ENCODE results near the gene ACAP2. TPM values are rescaled to one million over a fixed set of nuclear protein-coding genes. Genes with fewer than 3 reads are reported as not detected.
A peak's percentile ranks its signal among the peaks of the same experiment; 100 is the strongest.

ACAP2 gene
- total and polyA plus RNA-seq, 7 donors, result 3.2 to 12.5 (median 10.2) TPM

GRCh38 chr3:195394700-195395099, 48.1 kb downstream of the ACAP2 start:
- no peak for TF ChIP-seq CTCF (IDR thresholded peaks at IDR 0.05)
- Histone ChIP-seq H3K36me3 (ENCODE audit: insufficient read depth in 1 of 2, low read depth in 1 of 2) (peaks cover 0 to 5% of the 10 kb centered on the region in 2 donors), H3K27me3 (ENCODE audit: insufficient read depth in 3 of 3, low read length in 2 of 3) (no peaks in the 10 kb centered on the region), H3K9me3 (no peaks in the 10 kb centered on the region), H3K4me3 (no peak overlapping the region), H3K4me1 (peaks cover 23% of the 10 kb centered on the region), H3K27ac (peak overlapping the region; percentile 28)
- peak; percentile 61 to 88 (median 74) for ATAC-seq
- no peak for DNase-seq
- intact Hi-C loops (cut with DNase I), result loop anchor here in 1 of 2 donors (5.0 kb wide), 1 partner anchor 48 kb away; the partner anchor contains the start of gene ACAP2
- 31 to 54% (median 36%) methylated on average over 3 of the region's 3 CpGs for WGBS, 3 donors

GRCh38 chr3:195394024-195394423, 48.8 kb downstream of the ACAP2 start:
- intact Hi-C loops (cut with DNase I), result loop anchor here in 1 of 2 donors (5.0 kb wide), 1 partner anchor 48 kb away; the partner anchor contains the start of gene ACAP2
- Histone ChIP-seq H3K36me3 (ENCODE audit: insufficient read depth in 1 of 2, low read depth in 1 of 2) (peaks cover 0 to 5% of the 10 kb centered on the region in 2 donors), H3K27me3 (ENCODE audit: insufficient read depth in 3 of 3, low read length in 2 of 3) (no peaks in the 10 kb centered on the region), H3K4me3 (no peak overlapping the region), H3K9me3 (no peaks in the 10 kb centered on the region), H3K27ac (peak overlapping the region; percentile 28), H3K4me1 (peaks cover 23% of the 10 kb centered on the region)
- ATAC-seq (no peak), DNase-seq (no peak)
- 94 to 96% (median 94%) methylated on average over 7 of the region's 7 CpGs for WGBS, 3 donors
- no peak for TF ChIP-seq CTCF (IDR thresholded peaks at IDR 0.05)

GRCh38 chr3:195388380-195388779, 54.4 kb downstream of the ACAP2 start:
- Histone ChIP-seq H3K36me3 (ENCODE audit: insufficient read depth in 1 of 2, low read depth in 1 of 2) (peaks cover 0 to 5% of the 10 kb centered on the region in 2 donors), H3K27ac (no peak overlapping the region), H3K4me3 (no peak overlapping the region), H3K27me3 (ENCODE audit: insufficient read depth in 3 of 3, low read length in 2 of 3) (no peaks in the 10 kb centered on the region), H3K4me1 (no peaks in the 10 kb centered on the region), H3K9me3 (no peaks in the 10 kb centered on the region)
- TF ChIP-seq CTCF (IDR thresholded peaks at IDR 0.05), result no peak
- DNase-seq (no peak), ATAC-seq (no peak)
- intact Hi-C loops (cut with DNase I), result no loop called here
- 89 to 93% (median 90%) methylated on average over 2 of the region's 2 CpGs for WGBS, 3 donors

GRCh38 chr3:195386739-195387138, 56.1 kb downstream of the ACAP2 start:
- Histone ChIP-seq H3K27me3 (ENCODE audit: insufficient read depth in 3 of 3, low read length in 2 of 3) (no peaks in the 10 kb centered on the region), H3K27ac (no peak overlapping the region), H3K36me3 (ENCODE audit: insufficient read depth in 1 of 2, low read depth in 1 of 2) (peaks cover 0 to 5% of the 10 kb centered on the region in 2 donors), H3K9me3 (no peaks in the 10 kb centered on the region), H3K4me1 (no peaks in the 10 kb centered on the region), H3K4me3 (no peak overlapping the region)
- no peak for ATAC-seq
- DNase-seq, result no peak
- no peak for TF ChIP-seq CTCF (IDR thresholded peaks at IDR 0.05)
- intact Hi-C loops (cut with DNase I), result no loop called here
- WGBS, 3 donors, result 65 to 88% (median 65%) methylated on average over 3 of the region's 3 CpGs

GRCh38 chr3:195385526-195385925, 57.3 kb downstream of the ACAP2 start:
- no peak for ATAC-seq
- Histone ChIP-seq H3K27me3 (ENCODE audit: insufficient read depth in 3 of 3, low read length in 2 of 3) (no peaks in the 10 kb centered on the region), H3K4me3 (no peak overlapping the region), H3K9me3 (no peaks in the 10 kb centered on the region), H3K27ac (no peak overlapping the region), H3K36me3 (ENCODE audit: insufficient read depth in 1 of 2, low read depth in 1 of 2) (no peaks in the 10 kb centered on the region), H3K4me1 (no peaks in the 10 kb centered on the region)
- WGBS, 3 donors, result 66 to 78% (median 76%) methylated on average over 2 of the region's 2 CpGs
- intact Hi-C loops (cut with DNase I), result no loop called here
- no peak for DNase-seq
- TF ChIP-seq CTCF (IDR thresholded peaks at IDR 0.05), result no peak

Data from psoas muscle (tissue), 8 donors.